Measurements from ENCODE around the gene DAB2IP. TPM values are rescaled to one million over a fixed set of nuclear protein-coding genes. Genes with fewer than 3 reads are reported as not detected.

DAB2IP gene
- total RNA-seq, 1 experiment from 2014 or later: 31.0 TPM

DNA sequence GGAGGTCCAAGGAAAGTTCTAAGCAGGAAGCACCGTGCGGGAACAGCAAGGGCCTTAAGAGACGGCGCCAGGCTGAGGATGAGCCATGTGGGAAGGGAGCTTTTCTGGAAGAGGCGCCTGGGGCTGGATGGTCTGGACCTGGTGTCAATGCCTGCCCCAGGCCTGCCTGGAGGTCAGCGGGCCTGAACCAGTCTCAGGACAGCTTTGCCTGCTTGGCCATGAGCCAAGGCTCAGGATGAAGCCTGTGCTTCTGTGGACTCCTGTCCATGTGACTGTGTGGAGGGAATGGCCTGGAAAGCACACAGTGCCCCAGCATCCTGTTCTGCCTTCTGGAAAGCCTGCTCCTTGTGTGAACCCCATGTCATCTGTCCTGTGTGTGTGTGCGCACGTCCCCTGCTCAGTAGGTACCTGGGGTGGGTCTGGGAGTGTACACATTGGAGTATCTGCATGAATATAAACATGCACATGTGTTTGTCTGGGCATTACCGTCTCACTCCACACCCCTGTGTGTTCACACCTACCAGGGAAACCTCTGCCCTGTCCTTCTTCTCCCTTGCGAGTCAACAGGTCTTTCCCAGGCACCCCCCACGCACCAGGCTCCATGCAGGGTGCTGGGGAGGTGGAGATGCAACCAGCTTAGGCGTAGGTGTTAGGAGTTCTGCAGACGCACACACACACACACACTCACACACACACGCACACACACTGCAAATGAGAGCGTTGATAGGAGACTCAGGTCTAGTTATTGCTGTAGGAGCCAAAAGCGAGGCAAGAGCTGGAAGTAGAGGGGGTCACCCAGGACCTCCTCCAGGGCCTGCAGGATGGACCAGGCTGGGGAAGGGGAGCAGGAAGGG lies 24.8 kb downstream of the DAB2IP start (continued):
- TF ChIP-seq, protein P1, sequence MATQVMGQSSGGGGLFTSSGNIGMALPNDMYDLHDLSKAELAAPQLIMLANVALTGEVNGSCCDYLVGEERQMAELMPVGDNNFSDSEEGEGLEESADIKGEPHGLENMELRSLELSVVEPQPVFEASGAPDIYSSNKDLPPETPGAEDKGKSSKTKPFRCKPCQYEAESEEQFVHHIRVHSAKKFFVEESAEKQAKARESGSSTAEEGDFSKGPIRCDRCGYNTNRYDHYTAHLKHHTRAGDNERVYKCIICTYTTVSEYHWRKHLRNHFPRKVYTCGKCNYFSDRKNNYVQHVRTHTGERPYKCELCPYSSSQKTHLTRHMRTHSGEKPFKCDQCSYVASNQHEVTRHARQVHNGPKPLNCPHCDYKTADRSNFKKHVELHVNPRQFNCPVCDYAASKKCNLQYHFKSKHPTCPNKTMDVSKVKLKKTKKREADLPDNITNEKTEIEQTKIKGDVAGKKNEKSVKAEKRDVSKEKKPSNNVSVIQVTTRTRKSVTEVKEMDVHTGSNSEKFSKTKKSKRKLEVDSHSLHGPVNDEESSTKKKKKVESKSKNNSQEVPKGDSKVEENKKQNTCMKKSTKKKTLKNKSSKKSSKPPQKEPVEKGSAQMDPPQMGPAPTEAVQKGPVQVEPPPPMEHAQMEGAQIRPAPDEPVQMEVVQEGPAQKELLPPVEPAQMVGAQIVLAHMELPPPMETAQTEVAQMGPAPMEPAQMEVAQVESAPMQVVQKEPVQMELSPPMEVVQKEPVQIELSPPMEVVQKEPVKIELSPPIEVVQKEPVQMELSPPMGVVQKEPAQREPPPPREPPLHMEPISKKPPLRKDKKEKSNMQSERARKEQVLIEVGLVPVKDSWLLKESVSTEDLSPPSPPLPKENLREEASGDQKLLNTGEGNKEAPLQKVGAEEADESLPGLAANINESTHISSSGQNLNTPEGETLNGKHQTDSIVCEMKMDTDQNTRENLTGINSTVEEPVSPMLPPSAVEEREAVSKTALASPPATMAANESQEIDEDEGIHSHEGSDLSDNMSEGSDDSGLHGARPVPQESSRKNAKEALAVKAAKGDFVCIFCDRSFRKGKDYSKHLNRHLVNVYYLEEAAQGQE (IDR thresholded peaks at IDR 0.05; ENCODE audit: low read depth): no peak

DNA sequence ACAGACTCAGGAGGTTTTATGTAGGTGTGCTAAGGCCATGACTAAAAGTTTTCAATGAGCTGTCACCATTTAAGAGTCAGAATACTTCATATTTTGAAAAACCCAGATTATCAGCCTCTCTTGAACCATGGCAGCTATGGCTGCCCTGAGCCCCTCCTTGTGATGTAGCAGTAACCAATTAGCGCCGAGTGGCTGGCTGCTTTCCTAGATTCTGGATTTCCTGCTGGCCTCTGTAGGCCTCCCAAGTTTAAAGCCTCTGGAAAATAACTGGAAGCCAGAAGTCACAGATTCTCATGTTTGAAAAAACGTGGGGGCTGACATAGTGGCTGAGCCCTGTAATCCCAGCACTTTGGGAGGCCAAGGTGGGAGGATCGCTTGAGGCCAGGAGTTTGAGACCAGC lies 25.5 kb downstream of the DAB2IP start:
- CTCF ChIA-PET: no interaction called here

More for the DNA sequence above, 25.5 kb downstream of the DAB2IP start:
- H3K27ac ChIP-seq (ENCODE audit: low read depth, low read length): no peak overlapping the region
- H3K4me2 ChIP-seq (ENCODE audit: low read length): no peak overlapping the region
- ChIA-PET RAD21 (ENCODE audit: low non-redundant PET in 1 of 2, low total read pairs in 2 of 2, uncharacterized antibody in 2 of 2, unreplicated experiment in 2 of 2) (no interaction called here), POLR2A (no interaction called here)
- DNase-seq (ENCODE audit: low read depth, low spot score) (no peak), ATAC-seq (no peak)
- no peaks in the 10 kb centered on the region; the same call in 1 of the 2 replicates for H3K79me2 ChIP-seq (ENCODE audit: insufficient read depth, low read length)
- H3K27me3 ChIP-seq (ENCODE audit: insufficient read depth, low read length): no peaks in the 10 kb centered on the region
- no peaks in the 10 kb centered on the region for H3K9me3 ChIP-seq (ENCODE audit: control insufficient read depth in 1 of 2, insufficient read depth in 1 of 2, low read depth in 1 of 2, low read length in 2 of 2)
- no peak overlapping the region for H3K9ac ChIP-seq (ENCODE audit: low read length)
- BruUV-seq (replicated peaks): no TSS peak
- no peaks in the 10 kb centered on the region for H3K9me2 ChIP-seq (ENCODE audit: insufficient read depth)
- H4K20me1 ChIP-seq (ENCODE audit: insufficient read depth): no peaks in the 10 kb centered on the region
- TF ChIP-seq RAD21 (IDR thresholded peaks at IDR 0.05; ENCODE audit: low read depth) (no peak), EGR1 (IDR thresholded peaks at IDR 0.05; ENCODE audit: low read depth) (no peak), TCF7L2 (IDR thresholded peaks at IDR 0.05; ENCODE audit: borderline replicate concordance, extremely low read depth, insufficient read depth, insufficient read length) (no peak), CEBPB (IDR thresholded peaks at IDR 0.05; ENCODE audit: low read depth) (no peak), SIN3A (IDR thresholded peaks at IDR 0.05; ENCODE audit: low read depth) (no peak), POLR2A (IDR thresholded peaks at IDR 0.05; ENCODE audit: borderline replicate concordance, extremely low read depth, insufficient read depth, insufficient read length) (no peak), EZH2phosphoT487 (IDR thresholded peaks at IDR 0.05; ENCODE audit: borderline replicate concordance) (no peak), SP1 (IDR thresholded peaks at IDR 0.05; ENCODE audit: low read depth) (no peak)
- TF ChIP-seq, protein P2, sequence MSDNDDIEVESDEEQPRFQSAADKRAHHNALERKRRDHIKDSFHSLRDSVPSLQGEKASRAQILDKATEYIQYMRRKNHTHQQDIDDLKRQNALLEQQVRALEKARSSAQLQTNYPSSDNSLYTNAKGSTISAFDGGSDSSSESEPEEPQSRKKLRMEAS (IDR thresholded peaks at IDR 0.05): no peak
- intact Hi-C loops (cut with micrococcal nuclease): no loop called here
- no peak overlapping the region for H2AFZ ChIP-seq (ENCODE audit: low read depth, low read length, poor library complexity, severe bottlenecking)
- no peak overlapping the region for H3K4me3 ChIP-seq (replicated peaks in 1 of 2; ENCODE audit: low read depth in 1 of 2, low read length in 2 of 2)
- peaks cover 20 to 22% of the 10 kb centered on the region in 2 experiments for H3K4me1 ChIP-seq (ENCODE audit: control insufficient read depth in 1 of 2, insufficient read depth in 2 of 2, low read length in 2 of 2)
- H3K36me3 ChIP-seq (ENCODE audit: control insufficient read depth in 1 of 2, insufficient read depth in 2 of 2, low read length in 2 of 2): no peaks in the 10 kb centered on the region

Data from HCT116 (cell line).